RPMI8226 (cell line): ENCODE measurements around the gene MANBA.
"Not testable (repeated sequence)": the region's sequence is repeated elsewhere in the genome, so short reads cannot be mapped to it uniquely, and the experiment has no call there.

Experiments
- DNase-seq: peaks from one replicate; pipeline ENCODE4 v3.0.0-alpha.2; 2015

MANBA gene

GRCh38 chr4:102761296-102761701, 531 bp upstream of the MANBA start:
- DNase-seq, result peak; percentile 13

- peak; percentile 42 for DNase-seq
Observed at GRCh38 chr4:102759831-102760644, 730 bp downstream of the MANBA start.

- no peak for DNase-seq
Observed at GRCh38 chr4:102758241-102759160, 2.3 kb downstream of the MANBA start.

- no peak for DNase-seq
Observed at GRCh38 chr4:102757681-102758080, 3.1 kb downstream of the MANBA start.

DNA sequence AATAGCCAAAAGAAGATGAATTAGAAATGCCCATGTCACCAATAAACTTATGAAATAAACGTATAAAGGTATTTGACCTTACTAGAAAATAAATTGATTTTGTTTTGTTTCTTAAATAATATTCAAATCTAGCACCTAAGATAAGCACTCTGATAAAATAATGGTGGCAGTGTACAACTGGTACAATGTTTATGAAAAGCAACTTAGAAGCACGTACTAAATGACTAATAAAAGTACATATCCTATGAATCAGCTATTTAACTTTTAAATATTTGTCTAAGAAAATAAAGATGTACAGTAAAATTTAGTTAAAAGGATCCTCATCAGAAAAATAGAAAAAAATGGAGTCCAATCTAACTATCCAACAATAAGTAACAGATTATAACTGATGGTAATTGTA, 6.7 kb downstream of the MANBA start:
- no peak for DNase-seq

GRCh38 chr4:102751941-102752340, 8.8 kb downstream of the MANBA start:
- DNase-seq, result no peak

DNA sequence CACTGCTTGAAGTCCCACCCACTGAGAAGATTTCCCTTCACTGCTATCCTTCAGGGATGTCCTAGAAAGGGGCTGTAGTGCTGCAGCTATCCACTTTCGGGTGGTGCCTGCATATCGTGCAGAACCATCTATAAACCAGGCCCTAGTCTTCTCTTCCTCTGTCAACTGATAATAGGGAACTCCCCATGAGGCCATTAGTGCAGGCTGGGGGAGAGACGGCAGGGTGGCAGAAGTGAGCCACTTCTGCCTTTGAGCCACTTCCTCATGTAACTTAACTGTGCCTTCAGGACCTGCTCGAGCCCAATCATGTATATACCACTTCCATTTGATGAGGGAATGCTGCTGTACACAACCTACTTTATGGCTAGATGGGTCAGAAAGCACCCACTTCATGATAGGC, 17.4 kb downstream of the MANBA start:
- not testable (repeated sequence) for DNase-seq

DNA sequence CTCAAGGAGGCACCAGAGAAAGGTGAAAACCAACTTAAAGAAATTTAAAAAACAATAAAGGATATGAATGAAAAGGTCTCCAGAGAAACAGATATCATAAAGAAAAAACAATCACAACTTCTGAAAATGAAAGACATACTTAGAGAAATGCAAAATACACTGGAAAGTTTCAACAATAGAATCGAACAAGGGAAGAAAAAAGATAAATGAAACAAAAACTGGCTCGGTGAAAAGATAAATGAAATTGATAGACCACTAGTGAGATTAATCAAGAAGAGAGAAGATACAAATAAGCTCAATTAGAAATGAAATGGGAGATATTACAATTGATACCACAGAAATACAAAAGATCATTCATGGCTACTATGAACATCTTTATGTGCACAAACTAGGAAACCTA, 22.0 kb downstream of the MANBA start:
- DNase-seq, result not testable (repeated sequence)

- DNase-seq, result no peak
Observed at GRCh38 chr4:102736636-102737549, 23.9 kb downstream of the MANBA start.

GRCh38 chr4:102735582-102735981, 25.2 kb downstream of the MANBA start:
- DNase-seq, result no peak

DNA sequence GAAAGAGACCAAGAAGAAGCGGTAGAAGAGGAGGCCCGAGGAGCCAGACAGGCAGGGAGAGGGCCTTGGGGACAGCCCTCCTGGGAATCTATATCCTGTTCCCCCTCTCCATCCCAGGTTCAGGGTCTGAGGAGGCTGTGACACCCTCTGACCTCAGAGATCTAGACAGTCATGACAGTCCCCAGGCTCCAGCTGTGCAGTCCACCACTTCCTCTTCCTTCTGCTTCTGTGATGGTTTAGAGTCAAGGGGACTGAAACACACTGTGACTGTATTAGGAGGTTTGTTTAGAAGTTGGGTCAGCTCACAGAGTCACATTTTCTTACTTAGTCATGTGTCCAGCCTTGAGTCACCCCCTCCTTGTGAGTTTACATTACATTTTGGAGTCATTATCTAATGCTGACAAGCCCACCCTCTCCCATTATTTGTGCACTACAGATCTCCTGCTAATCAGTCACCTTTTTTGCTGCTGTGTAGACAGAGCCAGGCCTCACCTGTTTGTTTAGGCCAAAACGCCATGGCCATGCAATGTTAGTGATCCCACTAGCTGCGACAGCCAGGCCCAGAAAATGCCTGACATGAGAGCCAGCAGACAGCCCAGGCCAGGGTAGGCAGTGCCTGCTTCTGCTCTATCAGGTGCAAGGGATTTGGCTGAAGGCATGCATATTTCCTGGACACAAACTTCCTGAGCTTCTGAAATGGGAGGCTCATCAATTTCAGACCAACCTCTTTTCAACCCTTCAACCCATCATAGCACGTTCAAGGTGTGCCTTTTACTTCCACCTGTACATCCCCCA, 26.0 kb downstream of the MANBA start:
- no peak for DNase-seq

- no peak for DNase-seq
Observed at GRCh38 chr4:102734116-102734515, 26.7 kb downstream of the MANBA start.

DNA sequence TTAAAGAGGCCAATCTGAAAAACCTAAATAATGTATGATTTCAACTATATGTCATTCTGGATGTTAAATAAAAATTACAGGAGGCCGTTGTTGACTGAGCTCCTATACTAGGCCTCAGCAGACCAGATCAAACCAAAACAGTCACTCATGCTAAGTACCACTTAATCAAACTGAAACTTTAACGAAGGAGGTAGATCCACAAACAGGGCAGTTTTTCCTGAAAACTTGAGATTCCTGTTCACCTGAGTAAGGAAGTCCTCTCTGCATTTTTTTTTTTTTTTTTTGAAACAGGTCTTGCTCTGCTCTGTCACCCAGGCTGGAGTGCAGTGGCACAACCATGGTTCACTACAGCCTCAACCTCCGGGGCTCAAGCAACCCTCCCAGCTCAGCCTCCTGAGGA, 27.7 kb downstream of the MANBA start:
- DNase-seq, result no peak

DNA sequence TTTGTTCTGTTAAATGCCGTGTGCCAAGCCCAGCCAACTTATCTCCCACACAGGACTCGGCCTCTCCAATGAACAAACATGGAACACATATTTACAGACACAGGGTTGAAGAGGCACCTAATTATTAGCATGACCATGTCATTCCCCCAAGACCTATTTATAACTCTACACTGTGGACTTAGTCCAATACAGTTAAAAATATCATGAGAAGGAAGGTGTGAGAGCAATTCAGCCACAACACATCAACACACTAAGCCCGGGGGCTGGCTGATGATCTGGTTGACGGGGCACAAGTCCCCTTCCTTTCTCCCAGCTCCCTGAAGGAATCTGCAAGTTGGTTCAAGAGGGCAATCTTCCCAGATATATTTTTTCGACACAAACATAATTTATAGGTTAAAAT, 28.1 kb downstream of the MANBA start:
- DNase-seq, result no peak

- DNase-seq, result no peak
Observed at GRCh38 chr4:102730968-102731533, 29.7 kb downstream of the MANBA start.

DNA sequence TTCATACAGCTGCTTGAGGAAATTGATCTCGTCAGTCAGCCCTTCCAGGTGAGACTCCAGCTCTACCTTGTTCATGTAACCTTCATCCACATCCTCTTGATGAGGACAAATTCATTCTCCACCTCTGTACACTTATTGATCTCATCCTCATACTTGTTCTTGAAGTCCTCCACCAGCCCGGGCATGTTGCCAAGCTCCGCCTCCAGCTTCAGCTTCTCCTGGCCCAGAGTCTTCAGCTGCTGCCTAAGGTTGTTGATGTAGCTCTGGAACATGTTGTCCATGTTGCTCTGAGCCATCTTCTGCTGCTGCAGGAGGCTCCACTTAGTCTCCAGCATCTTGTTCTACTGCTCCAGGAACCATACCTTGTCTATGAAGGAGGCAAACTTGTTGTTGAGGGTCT, 31.3 kb downstream of the MANBA start:
- peak; percentile 16 for DNase-seq

DNA sequence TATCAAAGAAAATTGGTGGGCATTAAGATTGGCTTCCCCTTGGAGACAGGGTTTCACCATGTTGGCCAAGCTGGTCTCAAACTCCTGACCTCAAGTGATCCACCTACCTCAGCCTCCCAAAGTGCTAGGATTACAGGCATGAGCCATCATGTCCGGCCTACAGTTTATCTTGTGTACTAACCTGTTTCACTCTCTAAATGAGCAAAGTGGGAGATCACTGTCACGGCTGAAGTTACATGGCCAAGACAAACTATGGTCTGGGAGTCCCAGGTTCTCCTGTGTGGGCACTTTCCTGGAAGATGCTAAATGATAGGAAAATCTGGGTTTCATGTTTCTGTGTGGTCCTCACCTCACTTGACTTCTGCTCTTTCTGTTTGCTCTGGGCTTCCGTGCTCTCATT, 33.8 kb downstream of the MANBA start:
- not testable (repeated sequence) for DNase-seq

DNA sequence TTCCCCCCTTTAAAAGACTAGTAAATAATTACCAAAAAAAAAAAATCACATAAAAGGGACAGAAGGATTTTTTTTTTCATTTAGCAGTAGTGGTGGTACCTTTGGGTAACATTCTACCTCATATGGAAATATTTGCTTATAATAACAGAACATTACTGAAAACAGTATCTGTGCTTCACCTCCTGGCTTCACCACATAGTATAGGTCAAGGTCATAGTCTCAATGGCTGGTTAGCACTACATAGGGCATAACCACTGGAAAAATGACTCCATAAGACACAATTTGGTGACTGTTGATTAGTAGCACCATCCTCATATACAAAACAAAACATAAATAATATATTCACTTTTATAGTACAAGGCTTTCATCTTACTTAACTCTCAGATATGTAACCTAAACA, 34.7 kb downstream of the MANBA start:
- DNase-seq, result no peak

DNA sequence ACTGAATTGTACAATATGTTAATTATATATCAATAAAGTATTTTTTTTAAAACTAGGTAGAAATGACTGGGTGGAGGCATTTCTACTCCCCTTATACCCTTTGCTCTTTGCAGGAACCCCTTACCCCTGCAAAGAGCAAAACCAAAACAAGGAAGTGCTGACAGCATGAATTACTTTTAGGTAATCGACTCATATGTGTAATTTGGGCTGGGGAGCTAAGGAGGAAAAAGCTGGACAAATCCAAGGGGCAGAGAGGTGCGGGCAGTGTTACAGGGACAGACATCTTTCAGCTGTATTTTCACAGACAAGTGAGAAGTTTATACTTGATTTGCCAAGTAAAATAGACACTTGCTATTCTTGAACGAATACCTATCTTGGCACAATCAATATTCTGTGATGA, 35.5 kb downstream of the MANBA start:
- DNase-seq, result no peak

- DNase-seq, result no peak
Observed at GRCh38 chr4:102723511-102723910, 37.3 kb downstream of the MANBA start.

DNA sequence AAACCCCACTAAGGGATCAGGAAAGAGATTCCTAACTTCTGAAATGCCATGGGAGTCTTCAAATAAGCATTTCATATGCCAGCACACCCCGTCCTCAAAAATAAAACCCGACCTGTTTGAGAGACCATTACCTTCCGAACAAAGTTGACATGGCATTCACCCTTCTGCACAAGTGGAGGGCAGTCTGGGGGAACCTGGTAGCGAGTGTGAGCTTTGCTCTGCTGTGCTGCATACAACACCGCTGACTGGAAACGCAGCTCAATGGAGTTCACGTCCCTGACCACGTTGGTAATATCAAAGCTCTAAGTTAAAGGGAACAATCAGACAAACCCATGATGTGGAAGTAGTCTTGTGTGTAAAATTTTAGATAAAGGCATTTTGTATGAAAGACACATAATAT, 38.0 kb downstream of the MANBA start:
- no peak for DNase-seq
